Measurements from ENCODE around the gene CHCHD3. TPM values are rescaled to one million over a fixed set of nuclear protein-coding genes. Genes with fewer than 3 reads are reported as not detected.

The CHCHD3 gene
- total and polyA plus RNA-seq, 9 of the 15 experiments (the other 6 are each of a cell fraction or from before 2014, with no cell fraction given) = 66.2 to 279 (median 204) TPM

- DNase-seq (ENCODE audit: extremely low read depth in 1 of 4, low spot score in 3 of 4) (peak; percentile 65 to 93 (median 75)), FAIRE-seq (peak; percentile 77), ATAC-seq (peak; percentile 70)
- Histone ChIP-seq H3K4me1 (replicated peaks in 1 of 2; ENCODE audit: control insufficient read depth in 2 of 2, insufficient read depth in 2 of 2, low read length in 2 of 2) (peaks cover 7 to 35% of the 10 kb centered on the region in 2 experiments; a peak in 4 of 5 replicates), H3K9ac (ENCODE audit: insufficient read depth in 1 of 2, low read depth in 2 of 2, low read length in 2 of 2) (peak overlapping the region; percentile 90 to 96), H3K27me3 (ENCODE audit: control insufficient read depth in 2 of 2, insufficient read depth in 2 of 2, low read length in 2 of 2) (peaks cover 4 to 5% of the 10 kb centered on the region in 2 experiments; a peak in 1 of 5 replicates), H4K20me1 (replicated peaks; ENCODE audit: control insufficient read depth, insufficient read depth, low read length) (peaks cover 20% of the 10 kb centered on the region; the same call in 1 of the 2 replicates), H3K27ac (ENCODE audit: extremely low read depth, low read depth, low read length) (peak overlapping the region; percentile 85), H3K4me3 (peak overlapping the region; percentile 77), H3K4me2 (ENCODE audit: insufficient read depth, low read length) (peak overlapping the region; percentile 86), H3K79me2 (ENCODE audit: control insufficient read depth, insufficient read depth, low read length) (peaks cover 58% of the 10 kb centered on the region), H2AFZ (ENCODE audit: low read depth, low read length) (peak overlapping the region; percentile 95), H3K9me3 (replicated peaks; ENCODE audit: control insufficient read depth, insufficient read depth, low read depth, low read length) (no peaks in the 10 kb centered on the region), H3K9me1 (ENCODE audit: control insufficient read depth, insufficient read depth, low read length) (no peaks in the 10 kb centered on the region), H3K36me3 (ENCODE audit: control insufficient read depth, insufficient read depth, low read length) (peaks cover 28% of the 10 kb centered on the region)
- 2% methylated on average over 8 of the region's 8 CpGs for WGBS (ENCODE audit: insufficient coverage, low coverage, missing lambda C conversion rate)
- ChIA-PET CTCF (ENCODE audit: low intra/inter-chr PET ratio) (interaction anchor here (0.6 kb wide), 1 partner anchor 11 kb away, joined by 3 read pairs; no protein-coding TSS in a partner anchor), POLR2A (interaction anchor here (0.7 to 1.5 kb wide), 5 partner anchors 7 to 129 kb away, joined by 3 to 5 read pairs (median 4); no protein-coding TSS in a partner anchor)
- in situ Hi-C loops (cut with MboI) (no loop called here), intact Hi-C loops (cut with micrococcal nuclease) (no loop called here)
- BruUV-seq (replicated peaks) = no TSS peak
- 0 out of 2 replicates have a peak, but pooled peaks have one; percentile 16 for TF ChIP-seq LEF1 (IDR thresholded peaks at IDR 0.05)
- no peak for TF ChIP-seq ELK3 (CRISPR knock-in tag; IDR thresholded peaks at IDR 0.05)
- TF ChIP-seq MYBL2 (IDR thresholded peaks at IDR 0.05; ENCODE audit: low read depth) = no peak
- TF ChIP-seq MYBL2 (CRISPR knock-in tag; IDR thresholded peaks at IDR 0.05; ENCODE audit: borderline replicate concordance) = no peak
- peak; percentile 24; the same call in 1 of the 2 replicates for TF ChIP-seq REST (IDR thresholded peaks at IDR 0.05; ENCODE audit: borderline replicate concordance)
- TF ChIP-seq REST (CRISPR knock-in tag; IDR thresholded peaks at IDR 0.05; ENCODE audit: low read depth) = no peak
- no peak for TF ChIP-seq HDAC6 (IDR thresholded peaks at IDR 0.05; ENCODE audit: low read depth, low read length)
- TF ChIP-seq ZNF311 (CRISPR knock-in tag; IDR thresholded peaks at IDR 0.05) = no peak
- TF ChIP-seq SMARCC2 (IDR thresholded peaks at IDR 0.05; ENCODE audit: low read depth) = no peak
- TF ChIP-seq ARID1B (IDR thresholded peaks at IDR 0.05) = peak; percentile 70
- no peak for TF ChIP-seq ILF3 (IDR thresholded peaks at IDR 0.05; ENCODE audit: borderline replicate concordance)
- no peak for TF ChIP-seq TCFL5 (CRISPR knock-in tag; conservative IDR thresholded peaks at IDR 0.05)
- no peak for TF ChIP-seq POLR2G (IDR thresholded peaks at IDR 0.05; ENCODE audit: low read depth, low read length)
These were observed 731 bp downstream of the CHCHD3 start for GRCh38 chr7:133081119-133081598.

All from K562 (cell line).